Spleen (tissue), 7 donors: ENCODE results near the gene SNW1.

Source experiments
- CTCF ChIP-seq, 11 experiments: fragments of 200-600 bp in 7 of 11; fragments of 450-650 bp in 4 of 11; sonication (generic) in 4 of 11; IDR thresholded peaks in 8 of 11; conservative IDR thresholded peaks in 3 of 11; 1 replicate in 7 of 11; 2 replicates in 4 of 11; pipeline versions ENCODE4 v1.4.0 to v1.8.0; 2016 to 2021; ENCODE audit warnings: antibody characterized with exemption in 11 of 11, inconsistent platforms in 4 of 11, mild to moderate bottlenecking in 1 of 11
- POLR2A ChIP-seq, 3 donors: fragments of 450-650 bp; IDR thresholded peaks; one replicate each; pipeline ENCODE4 v1.5.1; 2017; ENCODE audit warnings: antibody characterized with exemption in 3 of 3, mild to moderate bottlenecking in 1 of 3
- donor health status: DM: no; HTN: no; CAD: no; lungs with moderate emphysema.
- donor health status: DM: no; HTN: no; CAD: no.
- donor health status: DM: no; HTN: no; CAD: no.

DNA sequence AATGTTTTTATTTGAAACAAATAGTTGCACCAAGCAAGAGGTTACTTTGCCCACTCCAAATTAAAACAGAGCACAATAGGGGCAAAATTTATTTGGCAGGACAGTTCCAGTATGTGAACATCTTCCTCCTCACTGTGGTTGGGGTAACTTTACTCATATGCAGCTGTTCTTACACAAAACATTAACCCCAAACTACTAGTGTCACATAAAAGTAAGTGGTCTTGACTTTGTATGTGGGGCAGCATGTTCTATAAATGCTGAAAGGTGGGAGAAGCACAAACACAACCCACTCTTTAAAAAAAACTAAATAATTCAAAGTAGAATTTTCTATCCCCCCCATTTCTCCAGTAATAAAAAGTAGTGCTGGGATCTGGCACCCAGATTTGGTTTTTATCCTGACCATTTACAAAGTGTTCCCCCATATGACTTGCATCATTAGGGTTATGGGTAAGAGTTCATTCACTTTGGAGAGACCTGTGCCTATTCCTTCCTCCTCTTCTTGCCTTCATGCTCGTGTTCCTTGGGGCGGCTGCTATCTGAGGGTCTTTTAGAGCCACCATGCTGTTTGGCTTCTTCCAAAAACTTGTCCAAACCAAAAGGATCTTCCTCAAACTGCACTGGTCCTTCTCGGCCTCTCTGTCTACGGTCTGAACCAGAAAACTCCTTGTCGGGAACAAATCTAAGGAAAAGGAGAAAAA, 43.2 kb downstream of the SNW1 start:
- TF ChIP-seq POLR2A (IDR thresholded peaks at IDR 0.05) (no peak), CTCF (IDR thresholded peaks at IDR 0.05 in 8 of 11, conservative IDR thresholded peaks at IDR 0.05 in 3 of 11) (no peak)
